Stimulated activated CD4-positive, alpha-beta T cell treated with anti-CD3 and anti-CD28 coated beads, Interleukin-4, amount 100 ng/mL, for 48 hours (primary cell): ENCODE measurements around the gene TLR3.

Source experiments
- DNase-seq, 2 donors: peaks; one replicate each; pipeline ENCODE4 v3.0.0-alpha.2; 2020; ENCODE audit warnings: low read depth in 2 of 2

Gene TLR3

DNA sequence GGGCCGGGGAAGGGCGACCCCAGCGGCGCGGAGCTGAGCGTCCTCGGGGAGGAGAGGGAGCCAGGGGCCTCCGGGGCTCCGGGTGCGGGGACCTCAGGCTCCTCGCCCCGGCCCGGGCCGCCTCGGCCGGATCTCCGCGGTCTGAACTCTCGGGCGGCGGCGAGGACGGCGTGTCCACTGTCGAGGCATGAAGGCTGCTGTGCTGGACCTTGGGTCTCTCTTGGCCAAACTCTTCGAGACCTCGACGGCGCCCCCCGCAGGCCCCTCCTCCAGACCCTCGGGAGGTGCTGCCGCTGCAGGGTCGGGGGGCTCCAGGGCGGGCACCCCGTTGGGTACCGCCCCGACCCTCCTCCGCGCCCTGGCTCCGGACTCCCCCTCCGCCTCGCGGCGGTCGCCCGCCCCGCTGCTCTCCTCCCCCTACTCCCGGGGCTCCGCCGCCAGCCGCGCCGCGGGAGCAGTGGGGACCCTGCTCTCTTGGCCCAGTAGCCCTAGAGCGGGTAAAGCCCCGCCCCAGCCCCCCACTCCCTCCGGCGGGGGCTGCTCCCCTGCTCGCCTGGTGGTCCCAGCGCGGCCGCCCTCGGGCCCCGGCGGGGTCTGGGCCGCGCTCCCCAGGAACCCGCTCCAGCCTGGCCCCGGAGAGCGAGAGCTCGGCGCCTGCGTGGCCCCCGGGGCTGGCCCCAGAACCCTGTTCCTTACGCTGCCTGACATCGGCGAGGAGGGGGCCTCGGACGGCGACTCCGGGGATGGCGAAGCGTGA, 36.1 kb downstream of the TLR3 start:
- no peak for DNase-seq

DNA sequence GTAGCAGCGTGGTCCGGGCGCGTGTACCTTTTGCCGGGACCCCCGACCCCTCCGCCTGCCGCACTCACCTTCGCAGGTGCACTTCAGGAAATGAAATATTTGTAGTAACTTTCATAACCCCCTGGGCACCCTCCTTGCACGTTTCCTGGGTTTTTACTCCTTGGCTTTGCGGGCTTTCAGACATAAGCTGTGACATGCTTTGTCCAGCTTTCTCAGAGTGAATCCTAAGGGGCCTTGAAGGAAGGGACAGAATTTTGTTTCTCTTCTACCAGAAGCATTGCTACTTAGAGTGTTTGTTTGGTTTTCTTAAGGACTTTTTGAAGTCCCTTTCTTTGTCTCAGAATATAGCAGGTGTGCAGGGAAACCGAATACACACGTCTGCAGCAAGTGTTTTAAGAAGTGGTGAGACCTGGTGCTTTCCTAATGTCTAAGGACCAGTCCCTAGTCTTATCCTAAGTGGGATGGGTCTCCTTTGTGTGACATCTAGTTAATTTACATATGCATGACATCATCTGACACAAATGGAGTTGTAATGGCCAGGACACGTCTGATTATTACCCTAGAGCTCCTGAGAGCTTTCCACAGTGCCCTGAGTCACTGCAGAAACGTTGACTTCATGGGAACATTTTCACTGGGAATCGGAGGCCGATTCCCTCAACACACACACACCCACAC, 36.8 kb downstream of the TLR3 start:
- DNase-seq = no peak

DNA sequence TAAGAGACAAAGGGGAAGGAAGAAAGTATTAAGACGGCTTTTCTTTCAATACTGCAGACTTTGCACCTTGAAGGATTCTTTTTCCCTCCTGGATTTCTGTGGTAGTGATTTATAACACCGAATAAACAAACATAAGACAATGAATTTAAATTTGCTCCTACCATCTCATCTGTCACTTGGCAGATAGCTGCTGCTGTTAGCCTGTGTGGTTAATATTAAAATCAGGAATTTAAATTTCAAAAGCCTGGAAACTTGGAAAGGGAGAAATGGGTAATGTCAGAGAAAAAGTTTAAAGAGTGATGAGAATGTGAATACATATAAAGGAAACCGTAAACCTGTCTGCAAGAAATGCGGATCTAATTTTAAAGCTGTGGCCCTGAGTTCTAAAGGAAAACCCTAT, 39.0 kb downstream of the TLR3 start:
- no peak for DNase-seq

DNA sequence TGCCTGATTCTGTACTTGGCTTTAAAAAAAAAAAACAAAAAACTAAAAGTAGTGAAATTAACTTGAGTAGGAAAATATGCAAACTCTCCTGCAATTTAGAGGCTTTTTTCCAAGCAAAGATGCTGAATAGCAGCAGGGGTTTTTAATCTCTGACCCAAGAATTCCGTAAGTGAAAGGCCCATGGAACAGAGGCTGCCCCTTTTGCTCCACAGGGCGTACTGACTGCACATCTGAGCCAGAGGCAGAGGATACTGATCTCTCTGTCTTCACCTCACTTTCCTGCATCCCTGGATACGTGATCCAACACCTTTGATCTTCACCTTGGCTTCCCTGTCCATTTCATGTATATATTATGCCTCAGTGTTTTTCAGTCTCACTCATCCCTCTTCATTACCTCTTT, 39.4 kb downstream of the TLR3 start:
- DNase-seq = no peak

DNA sequence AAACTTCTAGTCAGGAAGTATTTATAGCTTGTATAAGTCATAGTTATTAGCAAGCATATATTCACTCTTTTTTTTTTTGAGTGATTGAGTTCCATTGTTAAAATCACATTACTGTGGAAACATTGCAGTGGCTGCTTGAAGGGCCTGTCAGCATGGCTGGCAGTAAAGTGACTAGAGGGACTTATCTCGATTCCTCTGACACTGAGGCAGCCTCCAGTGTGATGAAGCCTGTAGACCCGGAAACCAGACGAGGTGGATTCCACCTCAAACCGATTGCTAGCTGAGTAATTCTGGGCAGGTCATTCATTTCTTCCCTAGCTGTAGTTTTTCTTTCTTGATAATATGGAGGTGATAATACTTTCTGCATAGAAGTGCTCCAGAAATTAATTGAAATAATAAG, 40.3 kb downstream of the TLR3 start:
- no peak for DNase-seq

DNA sequence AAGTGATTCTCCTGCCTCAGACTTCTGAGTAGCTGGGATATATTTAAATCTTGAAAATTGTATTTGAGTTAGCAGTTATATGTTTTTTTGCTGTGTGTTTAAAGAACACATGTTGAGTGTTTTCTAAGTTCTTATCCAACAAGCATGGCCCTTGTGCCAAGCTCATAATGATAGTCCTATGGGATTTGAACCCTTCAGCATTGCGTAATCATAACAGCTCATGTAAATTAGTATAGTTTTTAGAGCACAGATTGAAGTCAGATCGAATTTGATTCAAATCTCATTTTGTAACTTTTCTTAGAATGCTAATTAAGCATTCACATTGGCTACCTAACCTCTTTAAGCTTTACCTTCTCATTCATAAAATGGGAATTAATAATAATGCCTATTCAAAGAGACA, 47.7 kb downstream of the TLR3 start:
- no peak for DNase-seq

DNA sequence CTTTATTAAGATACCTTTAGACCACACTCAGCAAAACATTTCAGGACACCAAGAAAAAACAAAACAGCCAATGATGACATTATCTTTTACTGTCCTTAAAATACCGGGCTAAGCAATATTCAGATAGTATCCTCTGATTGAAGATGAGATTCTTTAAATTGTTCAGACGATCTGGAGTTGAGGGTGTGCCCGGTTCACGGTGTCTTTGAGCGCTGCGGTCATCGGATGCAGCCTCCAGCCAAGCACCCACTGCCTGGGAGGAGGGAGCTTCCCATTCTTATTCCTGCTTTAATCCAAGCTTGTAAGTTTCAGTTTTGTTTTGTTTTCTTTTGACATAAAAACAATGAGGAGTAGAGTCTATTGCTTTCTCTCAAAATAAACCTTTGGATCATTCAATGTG, 49.6 kb downstream of the TLR3 start:
- no peak for DNase-seq

DNA sequence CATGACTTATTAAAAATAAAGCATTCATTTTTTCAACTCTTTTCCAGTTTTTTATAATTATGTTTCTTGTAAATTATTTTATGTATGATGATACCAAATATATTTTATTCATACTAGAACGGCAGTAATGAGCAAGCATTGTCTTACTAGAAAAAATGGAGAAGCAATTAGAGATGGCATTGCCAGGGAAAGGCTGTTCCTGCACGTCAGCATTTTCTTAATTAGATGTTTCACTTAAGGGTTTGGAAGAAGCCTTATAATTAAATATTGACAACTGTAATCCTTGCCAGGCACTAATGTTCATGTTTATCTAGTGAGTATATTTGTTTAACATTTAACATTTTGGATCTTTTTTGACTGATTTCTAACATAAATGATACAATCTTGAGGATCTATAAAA, 52.1 kb downstream of the TLR3 start:
- no peak for DNase-seq

DNA sequence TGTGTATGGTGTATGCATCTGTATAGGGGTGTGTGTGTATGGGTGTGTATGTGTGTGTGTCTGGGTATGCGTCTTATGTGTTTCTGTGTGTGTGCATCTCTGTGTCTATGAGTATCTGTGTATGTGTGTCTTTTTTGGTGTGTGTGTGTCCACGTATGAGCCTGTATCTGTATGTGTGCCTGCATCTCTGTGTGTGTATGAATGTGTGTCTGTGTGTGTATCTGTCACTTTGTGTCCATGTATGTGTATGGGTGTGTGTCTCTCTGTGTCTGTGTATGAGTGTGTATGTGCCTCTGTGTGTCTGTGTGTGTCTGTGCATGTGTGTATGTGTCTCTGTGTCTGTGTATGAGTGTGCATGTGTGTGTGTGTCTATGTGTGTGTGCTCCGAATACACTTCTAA, 59.9 kb downstream of the TLR3 start:
- DNase-seq = no peak

DNA sequence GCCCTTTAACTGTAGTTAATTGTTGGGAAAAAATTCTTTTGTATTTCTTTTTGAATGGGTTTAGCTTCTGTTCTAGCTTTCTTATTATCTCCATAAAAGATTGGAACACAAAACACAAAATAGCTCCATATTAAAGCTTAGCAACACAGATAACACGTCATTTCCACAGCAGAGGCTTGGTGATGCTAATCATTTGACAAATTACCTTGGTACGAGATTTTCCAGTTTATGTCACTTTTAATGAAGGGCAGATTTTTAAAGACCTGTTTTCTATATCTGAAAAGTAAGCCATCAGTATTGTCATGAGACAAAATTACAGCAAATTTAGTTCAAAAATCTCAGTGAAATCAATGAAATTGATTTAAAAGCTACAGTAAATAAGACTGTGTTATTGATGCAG, 63.0 kb downstream of the TLR3 start:
- no peak for DNase-seq

DNA sequence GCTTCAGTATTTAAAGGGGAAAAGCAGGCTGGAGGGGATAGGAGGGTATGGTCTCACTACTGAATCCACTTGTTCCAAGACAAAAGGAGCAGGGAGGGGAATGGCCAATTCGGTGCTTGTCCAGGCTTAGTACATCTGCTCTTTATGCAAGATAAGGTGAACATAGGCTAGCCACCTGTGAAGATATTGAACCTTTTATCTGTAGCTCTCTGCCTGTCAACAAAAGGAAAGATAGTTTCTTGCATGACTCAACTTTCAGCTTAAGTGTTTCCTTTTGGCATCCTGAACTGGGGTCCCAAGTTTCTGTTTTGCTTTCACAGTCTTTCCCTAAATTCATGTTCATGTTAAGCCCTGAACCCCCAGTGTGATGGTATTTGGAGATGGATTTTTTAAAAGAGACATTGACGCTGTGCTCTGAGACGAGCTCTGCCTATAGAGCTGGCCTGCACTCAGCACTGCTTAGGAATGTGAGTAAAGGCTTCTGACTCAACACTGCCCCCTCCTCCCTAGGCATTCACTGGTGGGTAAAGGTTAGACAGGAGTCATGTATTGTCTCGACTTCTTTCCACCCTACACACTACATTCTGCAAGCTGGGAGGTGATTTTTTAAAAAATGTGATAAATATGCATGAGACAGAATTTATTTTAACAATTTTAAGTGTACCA, 63.8 kb downstream of the TLR3 start:
- no peak for DNase-seq

DNA sequence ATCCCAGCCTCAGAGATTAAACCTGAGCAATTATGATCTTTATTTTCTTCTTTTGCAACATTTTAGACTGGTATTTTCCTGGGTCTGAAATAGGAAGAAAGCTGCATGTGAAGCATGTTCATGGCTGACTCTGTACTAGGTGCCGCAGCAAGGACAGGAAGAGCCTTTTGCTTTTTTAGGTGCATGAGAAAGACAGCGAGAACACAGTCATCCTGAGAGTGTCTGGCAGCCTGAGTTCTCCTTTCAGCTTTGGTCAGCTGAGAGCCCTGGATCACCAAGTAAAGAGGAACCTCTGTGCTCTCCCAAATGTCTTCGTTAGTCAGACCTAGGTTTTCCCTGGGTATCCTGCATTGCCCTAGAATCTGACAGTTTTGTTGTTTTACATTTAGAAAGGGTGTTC, 65.3 kb downstream of the TLR3 start:
- no peak for DNase-seq

DNA sequence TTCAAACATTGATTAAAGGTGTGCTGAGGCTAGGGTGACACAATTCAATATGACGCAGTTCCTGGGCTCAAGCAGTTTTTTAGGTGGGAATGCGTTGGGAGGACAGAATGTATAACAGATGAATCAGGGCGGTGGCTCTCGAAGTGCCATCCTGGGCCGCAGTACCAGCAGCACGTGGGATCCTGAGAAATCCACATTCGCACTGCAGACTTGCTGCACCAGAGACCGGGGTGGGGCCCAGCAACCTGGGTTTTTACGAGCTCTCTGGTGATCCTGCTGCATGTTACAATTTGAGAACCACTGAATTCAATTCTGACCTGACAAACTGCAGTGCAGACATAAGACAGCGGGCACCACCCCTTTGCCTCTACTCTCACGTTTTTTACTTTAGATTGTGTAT, 65.9 kb downstream of the TLR3 start:
- no peak for DNase-seq

DNA sequence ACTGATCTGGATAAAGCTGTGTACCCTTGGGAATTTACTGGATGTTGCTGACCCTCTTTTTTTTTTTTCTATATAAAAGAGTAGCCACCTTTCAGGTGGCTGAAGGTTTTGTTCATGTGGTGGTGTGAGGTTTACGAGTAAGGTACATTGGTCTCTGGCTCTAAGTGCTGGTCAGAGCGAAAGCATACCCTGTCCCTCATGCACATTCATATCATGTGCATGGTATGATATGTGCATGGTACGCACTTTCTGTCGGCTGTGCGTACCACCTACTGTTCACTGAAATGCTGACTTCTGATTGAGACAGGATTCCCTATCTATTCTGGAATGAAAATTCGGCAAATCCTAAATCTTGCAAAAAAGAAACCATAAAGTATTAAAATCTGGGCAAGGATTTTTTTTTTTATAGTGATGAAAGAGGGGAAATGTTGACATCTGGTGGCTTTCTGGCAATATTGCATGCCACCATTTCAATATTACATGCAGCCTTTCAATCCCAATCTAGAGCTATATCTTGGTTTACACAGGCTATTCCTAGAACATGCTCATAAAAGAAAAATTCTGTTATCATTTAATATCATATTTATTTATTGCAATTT, 68.3 kb downstream of the TLR3 start:
- no peak for DNase-seq
